GM18870 (cell line): Measurements from ENCODE around the gene LDLRAD1.
A peak's percentile ranks its signal among the peaks of the same experiment; 100 is the strongest.
"Not testable (repeated sequence)": the region's sequence is repeated elsewhere in the genome, so short reads cannot be mapped to it uniquely, and the experiment has no call there.

Experiments used
- ATAC-seq: cut with Tn5 transposase; IDR thresholded peaks from one replicate; pipeline ENCODE4 v1.9.1; 2021; ENCODE audit warnings: moderate library complexity; ENCODE audit not compliant: unreplicated experiment

Gene LDLRAD1, protein sequence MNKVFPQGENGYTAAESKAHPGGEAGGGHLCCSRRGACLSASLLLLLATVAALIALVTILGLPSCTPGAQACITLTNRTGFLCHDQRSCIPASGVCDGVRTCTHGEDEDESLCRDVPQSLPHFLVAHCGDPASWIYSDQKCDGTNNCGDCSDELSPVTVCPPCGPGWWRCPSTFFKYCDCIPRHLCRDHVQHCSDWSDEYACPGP

DNA sequence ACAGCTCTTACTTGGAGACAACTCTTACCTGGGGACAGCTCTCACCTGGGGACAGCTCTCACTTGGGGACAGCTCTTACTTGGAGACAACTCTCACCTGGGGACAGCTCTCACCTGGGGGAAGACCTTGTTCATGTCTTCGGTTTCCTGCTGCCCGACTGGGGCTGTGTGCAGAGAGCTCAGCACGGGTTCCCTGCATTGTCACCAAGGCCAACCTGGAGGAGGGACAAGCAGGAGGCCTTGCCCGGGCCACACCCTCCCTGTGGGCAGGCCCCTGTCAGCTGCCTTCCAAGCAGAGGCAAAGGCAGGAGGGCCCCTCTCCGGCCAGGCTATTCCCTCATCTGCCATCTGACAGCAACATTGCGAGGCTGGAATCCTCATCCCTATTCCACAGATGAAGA is at the start of gene LDLRAD1:
TSS of gene LDLRAD1 (minus strand) at position 208 of the 400 bp plus-strand sequence. CDS start at position 134, 74 bp downstream.
- no peak for ATAC-seq

DNA sequence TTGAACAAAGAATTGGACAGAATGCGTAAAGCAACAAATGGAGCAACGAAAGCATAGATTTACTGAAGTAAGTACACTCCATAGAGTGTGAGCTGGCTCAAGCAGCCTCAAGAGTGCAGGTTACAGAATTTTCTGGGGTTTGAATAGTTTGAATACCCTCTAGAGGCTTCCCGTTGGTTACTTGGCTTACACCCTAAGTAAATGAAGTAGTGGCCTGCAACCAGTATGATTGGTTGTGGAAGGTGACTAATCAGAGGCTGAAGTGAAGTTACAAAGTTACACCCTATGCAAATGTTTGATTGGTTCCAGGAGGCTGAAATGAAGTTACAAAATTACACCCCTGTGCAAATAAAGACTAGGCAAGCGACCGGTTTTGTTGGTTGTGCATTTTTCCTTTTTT is 46.3 kb upstream of the LDLRAD1 start:
- no peak for ATAC-seq

DNA sequence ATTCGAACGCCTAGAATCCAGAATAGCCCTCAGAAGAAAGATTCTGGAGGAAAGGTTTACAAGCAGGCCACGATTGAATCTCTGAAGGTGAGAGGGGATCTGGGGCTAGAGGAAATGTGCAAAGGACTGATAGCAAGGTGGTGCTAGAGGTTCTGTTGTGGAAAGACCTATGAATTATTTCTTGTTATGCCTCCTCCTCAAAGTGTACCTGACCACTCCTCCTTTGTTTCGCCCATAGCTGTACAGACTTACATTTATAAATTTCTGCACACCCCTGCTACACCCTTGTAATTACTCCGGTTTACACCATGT is 36.4 kb upstream of the LDLRAD1 start:
- no peak for ATAC-seq

GRCh38 chr1:54053745-54054437 is 35.9 kb upstream of the LDLRAD1 start:
- no peak for ATAC-seq

GRCh38 chr1:54052934-54053744 is 35.2 kb upstream of the LDLRAD1 start, which contains the start of the genes TCEANC2 and TMEM59:
TSS of gene TCEANC2 (plus strand) at chr1:54053608. CDS start at chr1:54054423, 815 bp downstream.
TSS of gene TMEM59 (minus strand) at chr1:54053204. CDS start at chr1:54053188, 16 bp downstream.
- ATAC-seq: peak; percentile 91

DNA sequence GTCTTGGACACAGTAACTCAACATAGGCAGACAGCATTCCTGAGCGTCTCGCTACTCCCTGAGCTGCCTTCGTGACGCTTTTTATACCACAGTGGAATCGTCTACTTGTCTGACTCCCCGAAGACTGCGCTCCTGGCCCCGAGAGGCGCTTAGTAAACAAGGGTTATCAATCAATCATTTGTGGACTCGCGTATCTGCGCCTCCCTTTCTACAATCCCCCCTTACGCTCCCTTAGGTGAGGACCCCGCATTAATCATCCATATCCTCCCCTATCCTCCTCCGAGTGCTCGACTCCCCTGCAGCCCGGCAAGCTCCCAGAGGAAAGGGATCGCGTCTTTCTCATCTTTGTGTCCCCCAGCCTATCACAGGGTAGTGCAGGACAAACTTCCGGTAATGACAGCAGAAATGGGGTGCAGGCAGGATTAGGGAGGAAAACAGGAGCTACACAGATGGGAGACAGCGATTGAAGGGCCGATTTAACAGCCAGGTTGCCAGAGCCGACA is 34.5 kb upstream of the LDLRAD1 start:
- ATAC-seq: peak; percentile 3

GRCh38 chr1:54051933-54052430 is 34.0 kb upstream of the LDLRAD1 start:
- no peak for ATAC-seq

GRCh38 chr1:54050435-54050834 is 32.4 kb upstream of the LDLRAD1 start:
- ATAC-seq: not testable (repeated sequence)

GRCh38 chr1:54047384-54048305 is 29.7 kb upstream of the LDLRAD1 start:
- ATAC-seq: no peak

DNA sequence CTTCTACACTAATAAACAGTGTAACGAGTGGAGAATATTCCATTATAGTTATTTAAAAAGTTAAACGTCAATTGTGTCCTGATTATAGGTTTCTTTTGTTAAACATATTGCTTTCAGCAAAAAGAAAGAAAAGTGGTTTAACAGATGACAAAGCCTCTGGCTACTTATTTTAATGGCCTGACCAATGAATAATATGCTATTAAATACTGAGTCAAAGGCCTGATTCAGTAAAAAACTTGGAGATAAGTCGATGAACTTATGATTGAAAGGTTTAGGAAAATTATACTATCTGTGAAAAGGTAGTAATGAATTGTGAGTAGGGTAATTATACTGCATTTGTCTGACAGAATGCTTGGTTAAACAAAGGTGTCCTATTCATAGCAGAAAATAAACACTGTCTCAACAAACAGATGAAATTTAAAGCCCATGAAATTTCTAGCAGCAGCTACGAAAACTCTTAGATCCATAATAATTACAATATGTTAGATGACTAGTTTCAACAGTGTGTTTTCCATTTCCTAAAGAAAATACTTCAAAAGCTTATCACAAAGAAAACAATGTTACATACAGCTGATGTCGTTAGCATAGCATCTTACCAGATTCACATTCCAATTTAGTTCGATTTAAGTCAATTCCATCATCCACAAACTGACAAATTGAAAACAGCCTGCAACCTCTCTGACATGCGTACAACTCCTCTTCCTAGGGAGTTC is 28.8 kb upstream of the LDLRAD1 start:
- ATAC-seq: no peak

- no peak for ATAC-seq
Measured at GRCh38 chr1:54045496-54045895, 27.5 kb upstream of the LDLRAD1 start.

- ATAC-seq: no peak
Measured at GRCh38 chr1:54041806-54042205, 23.8 kb upstream of the LDLRAD1 start.

- no peak for ATAC-seq
Measured at GRCh38 chr1:54037476-54037875, 19.5 kb upstream of the LDLRAD1 start.

GRCh38 chr1:54028306-54029251 is 10.6 kb upstream of the LDLRAD1 start:
- ATAC-seq: no peak

- ATAC-seq: no peak
Measured at GRCh38 chr1:54027848-54028247, 9.9 kb upstream of the LDLRAD1 start.

- not testable (repeated sequence) for ATAC-seq
Measured at GRCh38 chr1:54024811-54025210, 6.8 kb upstream of the LDLRAD1 start.

DNA sequence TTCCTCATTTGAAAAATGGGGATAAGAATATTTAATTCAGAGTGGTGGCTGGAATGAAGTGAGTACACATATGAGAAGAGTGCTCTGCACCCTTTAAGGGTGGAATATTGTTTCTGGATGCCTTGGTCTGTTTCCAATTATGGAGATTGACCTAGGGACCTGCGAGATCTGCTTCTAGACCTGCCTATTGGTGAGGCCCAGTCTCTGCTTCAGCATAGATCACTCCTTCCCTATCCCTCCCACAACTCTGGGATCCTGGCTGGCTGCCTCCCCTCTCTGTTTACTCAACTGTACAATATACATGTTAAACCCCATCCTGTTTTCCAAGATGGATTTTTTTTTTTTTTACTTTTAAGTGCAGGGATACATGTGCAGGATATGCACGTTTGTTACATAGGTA is 6.4 kb upstream of the LDLRAD1 start:
- no peak for ATAC-seq

- not testable (repeated sequence) for ATAC-seq
Measured at GRCh38 chr1:54019562-54020176, 1.7 kb upstream of the LDLRAD1 start.
